GM23338 (cell line): Measurements from ENCODE around the gene PRSS58. TPM values are rescaled to one million over a fixed set of nuclear protein-coding genes. Genes with fewer than 3 reads are reported as not detected.

Experiments
- CREB1 ChIP-seq: fragments of 250-450 bp; sonication (Bioruptor Pico); IDR thresholded peaks from 2 replicates; pipeline ENCODE4 v1.5.0; 2020; ENCODE audit warnings: low read depth, mild to moderate bottlenecking, moderate library complexity
- CTCF ChIP-seq, 2 experiments: fragments of 200-600 bp in 1 of 2; sonication (generic) in 1 of 2; conservative IDR thresholded peaks; 2 replicates each; pipeline versions ENCODE4 v1.5.1 to v1.6.1; 2016 to 2017; ENCODE audit warnings: antibody characterized with exemption in 2 of 2, low read depth in 2 of 2, mild to moderate bottlenecking in 2 of 2, moderate library complexity in 1 of 2
- ETS1 ChIP-seq: IDR thresholded peaks from 2 replicates; pipeline ENCODE4 v1.6.1; 2016; ENCODE audit warnings: antibody characterized with exemption
- NANOG ChIP-seq: IDR thresholded peaks from 2 replicates; pipeline ENCODE4 v1.6.1; 2016; ENCODE audit warnings: antibody characterized with exemption, borderline replicate concordance
- POLR2AphosphoS5 ChIP-seq: IDR thresholded peaks from 2 replicates; pipeline ENCODE4 v1.6.1; 2016; ENCODE audit warnings: antibody characterized with exemption, low read depth
- STAT1 ChIP-seq: IDR thresholded peaks from one replicate; pipeline ENCODE4 v1.6.1; 2016; ENCODE audit warnings: antibody characterized with exemption; ENCODE audit not compliant: unreplicated experiment
- ZNF331 ChIP-seq: fragments of 250-450 bp; sonication (Bioruptor Pico); IDR thresholded peaks from 2 replicates; pipeline ENCODE4 v1.5.0; 2020; ENCODE audit warnings: low read depth, mild to moderate bottlenecking, moderate library complexity
- ZNF462 ChIP-seq: fragments of 250-450 bp; sonication (Bioruptor Pico); IDR thresholded peaks from 2 replicates; pipeline ENCODE4 v1.5.0; 2020; ENCODE audit warnings: mild to moderate bottlenecking, moderate library complexity
- polyA plus RNA-seq: library from polyadenylated mRNA; unstranded; fragments of >200 nt; fragmentation: Nextera tagmentation; extraction: Ambion mirVana; gene quantifications from 2 replicates; pipeline ENCODE4 v1.2.1, GENCODE V29; 2016
- total RNA-seq: library from RNA; depleted of rRNA; stranded (reverse); fragments of >200 nt; shearing (Covaris generic); gene quantifications from 2 replicates; pipeline ENCODE4 v1.2.3, GENCODE V29; 2014

PRSS58 gene
- total and polyA plus RNA-seq, 2 experiments from 2014 or later: not detected

- TF ChIP-seq ZNF462 (CRISPR knock-in tag) (no peak), ETS1 (no peak), CTCF (conservative IDR thresholded peaks at IDR 0.05; ENCODE audit: low read depth in 2 of 2) (no peak), STAT1 (no peak), ZNF331 (CRISPR knock-in tag) (no peak), POLR2AphosphoS5 (no peak), CREB1 (no peak), NANOG (no peak)
Measured at GRCh38 chr7:142275028-142275427, 17.2 kb upstream of the PRSS58 start (continued).
